Heart left ventricle (tissue), 13 donors: ENCODE data around the gene NFKB1.

ENCODE experiments used
- POLR2A ChIP-seq, 2 donors: fragments of 450-650 bp; IDR thresholded peaks; one replicate each; pipeline ENCODE4 v1.6.1; 2017; ENCODE audit warnings: antibody characterized with exemption in 2 of 2, mild to moderate bottlenecking in 2 of 2, moderate library complexity in 2 of 2
- TF ChIP-seq, protein P1 (sequence below), 12 donors: fragments of 200-600 bp; sonication (generic) in 4 of 12; IDR thresholded peaks; one replicate each; pipeline versions ENCODE4 v1.5.0 to v1.8.0; 2018 to 2022; ENCODE audit warnings: antibody characterized with exemption in 12 of 12, mild to moderate bottlenecking in 5 of 12
- donor health status: ischemic (EF 13 %, LVEDD 7.1; RV severe dilation, severe dysfunction).
- donor health status: DM: no; HTN: yes; CAD: no.
- donor health status: DM: no; HTN: no; CAD: no.
- donor health status: ischemic (EF 25% LVEDD 6.9; RV normal size, moderate dysfunction).
- donor health status: ischemic (EF 25% LVEDD 5.7; RV mildly dilated, moderate dysfunction).
- donor health status: ischemic (EF 35%, LVEDD 5.7; RV mildly dilated, moderate dysfunction).
- donor health status: nonischemic (EF 11% LVEDD 7.7; RV severe dilation, severe dysfunction).
- donor health status: DM: yes; HTN: yes; CAD: no.
- donor health status: PGD.
- donor health status: ischemic (EF 29% LVEDD 5.4; RV normal size, mild dysfunction).
- donor health status: nonischemic (EF 23%, LVEDD 6.1; RV moderate dilation, normal function).

DNA sequence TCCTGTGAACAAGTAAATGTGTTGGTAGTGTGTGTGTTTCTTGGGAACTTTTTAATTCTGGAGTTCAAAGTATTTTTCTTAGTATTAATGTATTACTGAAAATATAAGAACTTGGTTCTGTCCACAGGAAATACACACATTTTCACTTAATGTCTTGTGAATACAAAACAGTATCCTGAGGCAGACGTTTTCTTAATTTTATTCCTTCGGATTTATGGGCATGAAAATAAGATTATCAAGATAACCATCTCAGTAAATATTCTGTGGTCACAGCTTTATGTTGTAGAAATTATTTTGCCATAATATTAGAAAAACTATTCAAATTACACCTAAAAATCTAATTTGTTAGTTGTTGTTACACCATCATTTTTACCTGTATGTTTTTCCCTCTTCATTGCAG lies 29.8 kb downstream of the NFKB1 start:
- TF ChIP-seq, protein P1, sequence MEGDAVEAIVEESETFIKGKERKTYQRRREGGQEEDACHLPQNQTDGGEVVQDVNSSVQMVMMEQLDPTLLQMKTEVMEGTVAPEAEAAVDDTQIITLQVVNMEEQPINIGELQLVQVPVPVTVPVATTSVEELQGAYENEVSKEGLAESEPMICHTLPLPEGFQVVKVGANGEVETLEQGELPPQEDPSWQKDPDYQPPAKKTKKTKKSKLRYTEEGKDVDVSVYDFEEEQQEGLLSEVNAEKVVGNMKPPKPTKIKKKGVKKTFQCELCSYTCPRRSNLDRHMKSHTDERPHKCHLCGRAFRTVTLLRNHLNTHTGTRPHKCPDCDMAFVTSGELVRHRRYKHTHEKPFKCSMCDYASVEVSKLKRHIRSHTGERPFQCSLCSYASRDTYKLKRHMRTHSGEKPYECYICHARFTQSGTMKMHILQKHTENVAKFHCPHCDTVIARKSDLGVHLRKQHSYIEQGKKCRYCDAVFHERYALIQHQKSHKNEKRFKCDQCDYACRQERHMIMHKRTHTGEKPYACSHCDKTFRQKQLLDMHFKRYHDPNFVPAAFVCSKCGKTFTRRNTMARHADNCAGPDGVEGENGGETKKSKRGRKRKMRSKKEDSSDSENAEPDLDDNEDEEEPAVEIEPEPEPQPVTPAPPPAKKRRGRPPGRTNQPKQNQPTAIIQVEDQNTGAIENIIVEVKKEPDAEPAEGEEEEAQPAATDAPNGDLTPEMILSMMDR (IDR thresholded peaks at IDR 0.05) = no peak
- TF ChIP-seq POLR2A (IDR thresholded peaks at IDR 0.05) = no peak
